Sigmoid colon (tissue), 7 donors: ENCODE results near the gene CXorf58. TPM values are rescaled to one million over a fixed set of nuclear protein-coding genes. Genes with fewer than 3 reads are reported as not detected.

ENCODE experiments used
- DNase-seq: peaks from one replicate; pipeline ENCODE4 v3.0.0-alpha.2; 2019
- H3K27ac ChIP-seq, 4 donors: fragments of 200-600 bp; sonication (generic); one replicate each; pipeline ENCODE4 v1.5.1; 2016 to 2019; ENCODE audit warnings: mild to moderate bottlenecking in 1 of 4
- H3K27me3 ChIP-seq, 3 donors: fragments of 200-600 bp; sonication (generic); one replicate each; pipeline ENCODE4 v1.5.1; 2019; ENCODE audit warnings: mild to moderate bottlenecking in 1 of 3
- H3K36me3 ChIP-seq, 4 donors: fragments of 200-600 bp; sonication (generic); one replicate each; pipeline ENCODE4 v1.5.1; 2016 to 2019
- H3K4me1 ChIP-seq, 4 donors: fragments of 200-600 bp; sonication (generic); one replicate each; pipeline ENCODE4 v1.5.1; 2017 to 2019
- H3K4me3 ChIP-seq, 4 donors: fragments of 200-600 bp; sonication (generic); one replicate each; pipeline ENCODE4 v1.5.1; 2017 to 2019; ENCODE audit warnings: mild to moderate bottlenecking in 2 of 4, moderate library complexity in 1 of 4
- H3K9me3 ChIP-seq, 4 donors: fragments of 200-600 bp in 3 of 4; sonication (generic) in 3 of 4; one replicate each; pipeline versions ENCODE4 v1.5.1 to v1.6.1; 2013 to 2019
- EP300 ChIP-seq, 4 donors: sonication (generic); formaldehyde crosslinking; IDR thresholded peaks; one replicate each; pipeline ENCODE4 v1.6.1; 2017; ENCODE audit warnings: antibody characterized with exemption in 4 of 4
- POLR2A ChIP-seq, 2 donors: fragments of 450-650 bp; IDR thresholded peaks; one replicate each; pipeline ENCODE4 v1.6.1; 2016; ENCODE audit warnings: antibody characterized with exemption in 2 of 2, mild to moderate bottlenecking in 2 of 2, moderate library complexity in 2 of 2
- POLR2AphosphoS5 ChIP-seq, 4 donors: sonication (generic); formaldehyde crosslinking; IDR thresholded peaks; one replicate each; pipeline ENCODE4 v1.6.1; 2017; ENCODE audit warnings: antibody characterized with exemption in 4 of 4
- WGBS, 2 donors: extraction: QIAGEN DNeasy Blood & Tissue Kit; methylation state at CpG; one replicate each; pipeline ENCODE4 v1.1.7; 2013; 5-methylcytosine and 5-hydroxymethylcytosine counted together
- intact Hi-C: fragments of 100-400 bp; cut with DNase I; formaldehyde crosslinking; loops from one replicate; pipeline ENCODE4 v1.15.1; 2023
- polyA plus RNA-seq, 3 donors: library from polyadenylated mRNA; stranded (reverse); fragments of 200-250 nt; gene quantifications; one replicate each; pipeline ENCODE4 v1.2.3, GENCODE V29; 2013
- total RNA-seq, 4 donors: library from RNA; depleted of rRNA; stranded (reverse); fragments of >200 nt; gene quantifications; one replicate each; pipeline ENCODE4 v1.1.0, GENCODE V29; 2016
- TF ChIP-seq, protein P1 (sequence below), 4 experiments: fragments of 450-650 bp in 3 of 4; fragments of 200-600 bp in 1 of 4; IDR thresholded peaks; one replicate each; pipeline ENCODE4 v1.5.1; 2016 to 2019; ENCODE audit warnings: antibody characterized with exemption in 4 of 4, mild to moderate bottlenecking in 3 of 4, moderate library complexity in 2 of 4
- donor health status: healthy with polysubstance abuse.
- donor health status: Bipolar disorder and iron deficiency.
- donor health status: healthy.

The CXorf58 gene
- total and polyA plus RNA-seq, 7 donors: 0.03 TPM; not detected in 6

DNA sequence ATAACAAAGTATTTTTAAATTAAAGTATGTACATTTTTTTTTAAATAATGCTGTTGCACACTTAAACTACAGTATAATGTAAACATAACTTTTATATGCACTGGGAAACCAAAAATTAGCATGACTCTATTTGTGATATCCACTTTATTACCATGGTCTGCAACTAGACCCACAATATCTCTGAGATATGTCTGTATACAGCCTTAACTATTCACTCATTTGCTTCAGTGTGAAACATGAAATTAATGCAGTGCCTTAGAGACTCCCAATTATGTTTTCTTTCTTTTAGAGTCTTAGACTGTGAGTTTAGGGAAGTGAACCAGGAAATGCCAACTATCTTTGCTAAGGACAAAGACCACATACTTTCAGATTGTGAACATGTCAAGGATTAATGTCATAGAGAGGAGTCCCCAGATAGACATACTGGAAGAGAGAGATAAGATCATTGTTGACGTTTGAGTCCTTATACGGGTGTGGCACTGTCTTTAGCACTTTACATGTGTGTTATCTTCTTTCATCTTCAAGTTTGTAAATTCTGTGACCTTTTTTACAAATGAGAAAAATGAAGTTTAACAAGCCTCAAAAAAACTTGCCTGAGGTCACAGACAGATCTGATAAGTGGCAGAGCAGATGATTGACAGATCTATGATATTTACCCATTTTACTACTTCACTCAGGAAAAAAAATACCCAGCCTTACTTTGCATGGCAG is 23.2 kb downstream of the CXorf58 start:
- TF ChIP-seq POLR2A (IDR thresholded peaks at IDR 0.05) (no peak), EP300 (IDR thresholded peaks at IDR 0.05) (no peak), POLR2AphosphoS5 (IDR thresholded peaks at IDR 0.05) (no peak)
- TF ChIP-seq, protein P1, sequence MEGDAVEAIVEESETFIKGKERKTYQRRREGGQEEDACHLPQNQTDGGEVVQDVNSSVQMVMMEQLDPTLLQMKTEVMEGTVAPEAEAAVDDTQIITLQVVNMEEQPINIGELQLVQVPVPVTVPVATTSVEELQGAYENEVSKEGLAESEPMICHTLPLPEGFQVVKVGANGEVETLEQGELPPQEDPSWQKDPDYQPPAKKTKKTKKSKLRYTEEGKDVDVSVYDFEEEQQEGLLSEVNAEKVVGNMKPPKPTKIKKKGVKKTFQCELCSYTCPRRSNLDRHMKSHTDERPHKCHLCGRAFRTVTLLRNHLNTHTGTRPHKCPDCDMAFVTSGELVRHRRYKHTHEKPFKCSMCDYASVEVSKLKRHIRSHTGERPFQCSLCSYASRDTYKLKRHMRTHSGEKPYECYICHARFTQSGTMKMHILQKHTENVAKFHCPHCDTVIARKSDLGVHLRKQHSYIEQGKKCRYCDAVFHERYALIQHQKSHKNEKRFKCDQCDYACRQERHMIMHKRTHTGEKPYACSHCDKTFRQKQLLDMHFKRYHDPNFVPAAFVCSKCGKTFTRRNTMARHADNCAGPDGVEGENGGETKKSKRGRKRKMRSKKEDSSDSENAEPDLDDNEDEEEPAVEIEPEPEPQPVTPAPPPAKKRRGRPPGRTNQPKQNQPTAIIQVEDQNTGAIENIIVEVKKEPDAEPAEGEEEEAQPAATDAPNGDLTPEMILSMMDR (IDR thresholded peaks at IDR 0.05): no peak
- WGBS, 2 donors: 3 to 14% methylated on average over 2 of the region's 2 CpGs
- no peak for DNase-seq
- no peaks in the 10 kb centered on the region for H3K36me3 ChIP-seq
- no peaks in the 10 kb centered on the region for H3K4me1 ChIP-seq
- H3K27me3 ChIP-seq: no peaks in the 10 kb centered on the region
- no peak overlapping the region for H3K27ac ChIP-seq
- H3K9me3 ChIP-seq: no peaks in the 10 kb centered on the region
- H3K4me3 ChIP-seq: no peak overlapping the region
- intact Hi-C loops: no loop called here

DNA sequence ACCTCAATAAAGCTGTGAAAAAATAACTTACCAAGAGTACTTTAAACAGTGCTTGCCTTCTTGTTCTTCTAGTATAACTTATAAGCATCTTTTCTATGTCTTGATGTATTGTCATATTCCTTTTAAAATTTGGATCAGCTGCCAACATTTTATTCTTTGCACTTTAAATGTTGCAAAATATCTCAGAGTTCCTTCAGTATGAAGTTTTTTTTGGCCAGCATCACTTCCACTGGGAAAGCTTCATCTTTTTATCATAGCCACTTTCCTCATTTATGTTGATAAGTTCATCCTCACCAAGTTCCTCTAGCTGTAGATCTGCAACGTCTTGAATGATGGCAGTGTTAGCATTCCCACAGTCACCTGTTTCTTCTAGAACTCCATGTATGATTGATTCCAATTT is 24.2 kb downstream of the CXorf58 start:
- no peaks in the 10 kb centered on the region for H3K36me3 ChIP-seq
- H3K27me3 ChIP-seq: no peaks in the 10 kb centered on the region
- H3K4me3 ChIP-seq: no peak overlapping the region
- intact Hi-C loops: no loop called here
- H3K9me3 ChIP-seq: no peaks in the 10 kb centered on the region
- no peak overlapping the region for H3K27ac ChIP-seq
- no peak for TF ChIP-seq POLR2A (IDR thresholded peaks at IDR 0.05)
- no peak for TF ChIP-seq EP300 (IDR thresholded peaks at IDR 0.05)
- TF ChIP-seq POLR2AphosphoS5 (IDR thresholded peaks at IDR 0.05): no peak
- TF ChIP-seq, protein P1 (IDR thresholded peaks at IDR 0.05): no peak
- no peak for DNase-seq
- no peaks in the 10 kb centered on the region for H3K4me1 ChIP-seq
- WGBS, 2 donors: 16 to 49% methylated on average over 1 of the region's 1 CpG

DNA sequence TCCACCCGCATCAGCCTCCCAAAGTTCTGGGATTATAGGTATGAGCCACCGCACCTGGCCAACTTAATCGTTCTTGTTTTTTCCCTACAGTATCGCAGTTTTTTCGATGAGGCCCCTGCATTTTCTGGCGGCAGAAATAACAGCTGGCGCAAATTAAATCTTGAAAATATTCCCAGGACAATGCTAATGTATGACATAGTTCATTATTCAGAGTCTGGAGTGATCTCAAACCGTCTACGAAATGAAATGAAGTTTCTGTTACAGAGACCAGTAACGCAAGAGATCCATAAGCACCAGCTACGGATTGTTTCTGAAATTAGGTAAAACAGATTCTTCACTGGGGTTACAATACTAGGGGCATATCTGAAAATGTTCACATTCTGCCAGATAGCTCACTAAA is 27.3 kb downstream of the CXorf58 start:
- Histone ChIP-seq H3K4me1 (no peaks in the 10 kb centered on the region), H3K9me3 (no peaks in the 10 kb centered on the region), H3K4me3 (no peak overlapping the region), H3K27me3 (no peaks in the 10 kb centered on the region), H3K36me3 (no peaks in the 10 kb centered on the region), H3K27ac (no peak overlapping the region)
- WGBS, 2 donors: 87 to 91% methylated on average over 11 of the region's 11 CpGs
- no peak for DNase-seq
- intact Hi-C loops: no loop called here
- no peak for TF ChIP-seq POLR2AphosphoS5 (IDR thresholded peaks at IDR 0.05)
- TF ChIP-seq, protein P1 (IDR thresholded peaks at IDR 0.05): no peak
- no peak for TF ChIP-seq EP300 (IDR thresholded peaks at IDR 0.05)
- TF ChIP-seq POLR2A (IDR thresholded peaks at IDR 0.05): no peak

DNA sequence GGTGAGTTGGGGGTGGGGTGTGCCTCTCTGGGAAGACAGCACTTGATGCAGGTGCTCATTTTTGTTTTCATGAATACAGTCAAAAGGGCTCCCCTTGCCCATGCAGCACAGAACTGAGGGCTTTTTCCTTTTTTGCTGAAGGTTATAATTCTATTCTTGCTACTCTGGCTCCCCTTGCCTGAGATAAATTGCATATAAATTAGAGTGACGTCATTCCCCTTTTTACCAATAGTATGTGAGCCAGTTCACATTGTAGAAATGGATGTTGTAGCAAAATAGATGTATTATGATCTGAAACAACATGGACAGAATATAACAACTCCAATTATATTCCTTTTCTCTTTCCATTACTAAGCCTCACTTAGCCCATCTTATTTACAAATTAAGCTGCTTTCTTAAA is 28.4 kb downstream of the CXorf58 start:
- Histone ChIP-seq H3K4me1 (no peaks in the 10 kb centered on the region), H3K27ac (no peak overlapping the region), H3K9me3 (no peaks in the 10 kb centered on the region), H3K4me3 (no peak overlapping the region), H3K36me3 (no peaks in the 10 kb centered on the region), H3K27me3 (no peaks in the 10 kb centered on the region)
- no peak for DNase-seq
- 36 to 54% methylated on average over 1 of the region's 1 CpG for WGBS, 2 donors
- intact Hi-C loops: no loop called here
- TF ChIP-seq POLR2AphosphoS5 (IDR thresholded peaks at IDR 0.05) (no peak), POLR2A (IDR thresholded peaks at IDR 0.05) (no peak), EP300 (IDR thresholded peaks at IDR 0.05) (no peak)
- TF ChIP-seq, protein P1 (IDR thresholded peaks at IDR 0.05): no peak

DNA sequence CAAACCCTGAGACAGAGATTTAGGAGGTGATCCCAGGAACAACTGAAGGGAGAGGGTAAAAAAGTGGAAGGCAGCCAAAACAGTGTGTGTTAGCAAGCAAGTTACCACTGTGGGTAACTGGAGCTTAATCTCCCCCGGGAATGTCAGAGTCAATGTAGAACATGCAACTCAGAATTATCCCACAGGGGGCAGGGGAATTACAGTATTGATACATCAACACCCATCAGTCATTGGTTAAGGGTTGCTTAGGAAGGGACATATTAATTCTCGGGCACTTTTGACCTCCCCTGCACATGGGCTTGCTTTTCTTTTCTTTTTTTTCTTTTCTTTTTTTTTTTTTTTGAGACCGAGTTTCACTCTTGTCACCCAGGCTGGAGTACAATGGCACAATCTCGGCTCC is 29.3 kb downstream of the CXorf58 start:
- H3K4me3 ChIP-seq: no peak overlapping the region
- H3K27me3 ChIP-seq: no peaks in the 10 kb centered on the region
- no peaks in the 10 kb centered on the region for H3K4me1 ChIP-seq
- no peaks in the 10 kb centered on the region for H3K36me3 ChIP-seq
- TF ChIP-seq POLR2A (IDR thresholded peaks at IDR 0.05): no peak
- TF ChIP-seq, protein P1 (IDR thresholded peaks at IDR 0.05): no peak
- TF ChIP-seq POLR2AphosphoS5 (IDR thresholded peaks at IDR 0.05): no peak
- TF ChIP-seq EP300 (IDR thresholded peaks at IDR 0.05): no peak
- intact Hi-C loops: no loop called here
- no peak overlapping the region for H3K27ac ChIP-seq
- DNase-seq: no peak
- WGBS, 2 donors: 57 to 79% methylated on average over 4 of the region's 4 CpGs
- no peaks in the 10 kb centered on the region for H3K9me3 ChIP-seq
